Measurements from ENCODE around the gene UBE2I.

Gene UBE2I

DNA sequence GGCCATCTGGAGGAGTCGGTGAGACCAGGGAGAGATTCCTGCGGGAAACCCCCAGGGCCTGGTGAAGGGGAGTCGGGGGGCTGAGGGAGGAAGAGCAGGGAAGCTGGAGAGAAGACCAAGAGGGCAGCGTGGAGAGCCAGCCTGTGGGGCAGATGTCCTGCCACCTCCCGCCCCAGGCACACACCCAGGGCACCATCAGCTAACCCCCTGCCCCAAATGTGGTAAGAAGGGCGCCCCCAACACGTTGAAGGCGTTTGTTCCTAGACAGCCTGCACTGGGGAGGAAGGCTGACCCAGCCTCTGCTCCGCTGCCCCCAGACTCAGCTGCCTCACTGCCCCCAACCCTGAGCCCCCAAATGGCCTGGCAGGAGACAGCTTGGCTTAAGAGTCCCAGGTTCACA lies 25.3 kb downstream of the UBE2I start:
- DNase-seq: no peak
- H3K27ac Mint-ChIP-seq: no peak overlapping the region
- peaks cover 52% of the 10 kb centered on the region for H3K27me3 Mint-ChIP-seq
- no peak for ATAC-seq
- H3K4me3 Mint-ChIP-seq: no peak overlapping the region
- peaks cover 43% of the 10 kb centered on the region for H3K4me1 Mint-ChIP-seq
- no peaks in the 10 kb centered on the region for H3K9me3 Mint-ChIP-seq

DNA sequence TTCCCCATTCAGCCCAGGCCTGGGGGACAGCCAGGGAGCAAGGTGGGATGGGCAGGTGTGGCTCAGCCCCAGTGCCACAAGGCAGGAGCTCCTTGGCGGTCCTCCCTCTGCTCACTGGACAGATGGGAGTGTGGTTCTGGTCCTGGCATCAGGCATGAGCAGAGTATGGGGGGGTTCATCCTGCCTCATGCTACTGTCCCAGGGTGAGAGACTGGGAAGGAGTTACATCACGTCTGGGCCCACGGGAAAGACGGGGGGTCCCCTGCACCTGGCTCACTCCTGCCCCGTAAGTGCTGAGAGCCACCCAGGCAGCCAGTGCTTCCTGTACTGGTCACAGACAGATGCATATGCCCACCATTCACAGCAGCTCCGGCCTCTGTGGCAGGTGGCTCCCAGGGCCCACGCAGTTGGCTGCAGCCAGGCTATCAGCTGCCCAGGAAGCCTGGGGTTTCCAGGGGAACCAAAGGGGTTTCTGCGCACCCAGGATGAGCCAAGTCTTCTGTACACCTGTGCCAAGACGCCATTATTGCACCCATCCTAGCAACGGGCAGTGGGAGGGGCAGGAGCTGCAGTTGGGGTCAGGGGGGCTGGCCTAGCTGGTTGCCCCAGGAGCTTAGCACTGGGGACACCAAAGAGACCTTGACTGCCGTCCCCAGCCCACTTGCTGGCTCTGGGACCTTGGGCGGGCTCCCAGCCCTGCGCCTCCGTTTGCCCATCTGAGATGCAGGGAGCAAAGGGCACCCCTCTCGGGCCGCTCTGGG lies 26.0 kb downstream of the UBE2I start:
- no peak overlapping the region for H3K27ac Mint-ChIP-seq

DNA sequence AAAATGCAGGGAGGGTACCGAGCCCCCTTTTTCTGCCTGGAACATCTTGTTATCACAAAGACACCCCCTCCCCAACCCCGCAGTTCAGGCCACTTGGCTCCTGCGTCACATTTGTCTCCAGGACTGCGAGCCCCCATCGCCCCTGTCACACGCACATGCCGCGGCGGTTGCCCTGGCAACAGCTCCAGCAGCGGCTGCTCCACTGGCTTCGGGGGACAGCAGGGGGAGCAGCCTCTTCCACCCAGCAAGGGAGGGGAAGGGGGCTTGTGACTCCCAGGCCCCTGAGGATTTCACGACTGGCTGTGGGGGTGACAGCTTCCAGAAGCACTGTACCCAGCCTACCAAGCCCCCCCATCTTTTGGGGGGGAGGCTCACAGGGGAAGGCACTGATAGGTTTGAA lies 26.6 kb downstream of the UBE2I start:
- Mint-ChIP-seq H3K4me3 (no peak overlapping the region), H3K4me1 (peaks cover 43% of the 10 kb centered on the region), H3K27ac (no peak overlapping the region), H3K27me3 (peaks cover 50% of the 10 kb centered on the region), H3K9me3 (no peaks in the 10 kb centered on the region)
- no peak for DNase-seq
- no peak for ATAC-seq

More for the DNA sequence above, 26.0 kb downstream of the UBE2I start:
- no peak for DNase-seq
- Mint-ChIP-seq H3K4me1 (peaks cover 43% of the 10 kb centered on the region), H3K4me3 (no peak overlapping the region), H3K9me3 (no peaks in the 10 kb centered on the region), H3K27me3 (peaks cover 52% of the 10 kb centered on the region)
- no peak for ATAC-seq

GRCh38 chr16:1336619-1337018 lies 27.2 kb downstream of the UBE2I start:
- Mint-ChIP-seq H3K27ac (no peak overlapping the region), H3K4me1 (peaks cover 40% of the 10 kb centered on the region), H3K27me3 (peaks cover 44% of the 10 kb centered on the region), H3K9me3 (no peaks in the 10 kb centered on the region), H3K4me3 (no peak overlapping the region)
- no peak for ATAC-seq
- no peak for DNase-seq

GRCh38 chr16:1337486-1337885 lies 28.1 kb downstream of the UBE2I start:
- ATAC-seq: no peak
- no peak for DNase-seq
- no peaks in the 10 kb centered on the region for H3K9me3 Mint-ChIP-seq
- peaks cover 40% of the 10 kb centered on the region for H3K4me1 Mint-ChIP-seq
- H3K4me3 Mint-ChIP-seq: no peak overlapping the region
- peaks cover 35% of the 10 kb centered on the region for H3K27me3 Mint-ChIP-seq
- no peak overlapping the region for H3K27ac Mint-ChIP-seq

DNA sequence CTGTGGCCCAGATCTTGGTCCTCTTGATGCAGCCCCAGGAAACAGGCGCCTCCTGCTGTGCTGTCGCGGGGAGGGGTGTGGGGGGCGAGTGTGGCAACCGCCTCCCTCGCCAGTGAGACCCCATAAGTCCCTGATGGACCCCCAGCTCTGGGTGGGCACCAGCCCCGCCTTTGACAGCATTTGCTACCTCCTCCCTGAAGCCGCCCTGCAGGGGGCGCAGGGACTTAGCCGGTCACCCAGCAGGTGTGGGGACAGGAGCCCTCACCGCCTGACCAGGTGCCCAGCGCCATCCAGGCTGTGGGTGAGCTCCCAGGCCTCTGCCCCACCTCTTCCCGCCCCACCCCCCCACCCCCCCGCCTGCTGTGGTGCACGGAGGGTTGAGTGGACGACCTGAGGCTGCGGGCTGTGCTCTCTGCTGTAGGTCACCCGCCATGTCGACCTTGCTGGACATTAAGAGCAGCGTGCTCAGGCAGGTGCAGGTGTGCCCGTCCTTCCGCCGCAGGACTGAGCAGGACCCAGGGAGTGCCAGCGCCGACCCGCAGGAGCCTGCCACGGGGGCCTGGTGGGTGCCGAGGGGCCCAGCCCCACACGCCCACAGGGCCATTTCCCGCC lies 28.8 kb downstream of the UBE2I start:
- H3K4me3 Mint-ChIP-seq: no peak overlapping the region
- H3K9me3 Mint-ChIP-seq: no peaks in the 10 kb centered on the region
- peaks cover 42% of the 10 kb centered on the region for H3K4me1 Mint-ChIP-seq
- no peak for ATAC-seq
- H3K27me3 Mint-ChIP-seq: peaks cover 28% of the 10 kb centered on the region
- H3K27ac Mint-ChIP-seq: no peak overlapping the region
- peak; percentile 34 to 43 for DNase-seq

- Mint-ChIP-seq H3K4me1 (peaks cover 50% of the 10 kb centered on the region), H3K27ac (no peak overlapping the region), H3K9me3 (no peaks in the 10 kb centered on the region), H3K4me3 (no peak overlapping the region), H3K27me3 (peaks cover 28% of the 10 kb centered on the region)
- DNase-seq (no peak), ATAC-seq (no peak)
These were observed 29.6 kb downstream of the UBE2I start for GRCh38 chr16:1338855-1339675.

DNA sequence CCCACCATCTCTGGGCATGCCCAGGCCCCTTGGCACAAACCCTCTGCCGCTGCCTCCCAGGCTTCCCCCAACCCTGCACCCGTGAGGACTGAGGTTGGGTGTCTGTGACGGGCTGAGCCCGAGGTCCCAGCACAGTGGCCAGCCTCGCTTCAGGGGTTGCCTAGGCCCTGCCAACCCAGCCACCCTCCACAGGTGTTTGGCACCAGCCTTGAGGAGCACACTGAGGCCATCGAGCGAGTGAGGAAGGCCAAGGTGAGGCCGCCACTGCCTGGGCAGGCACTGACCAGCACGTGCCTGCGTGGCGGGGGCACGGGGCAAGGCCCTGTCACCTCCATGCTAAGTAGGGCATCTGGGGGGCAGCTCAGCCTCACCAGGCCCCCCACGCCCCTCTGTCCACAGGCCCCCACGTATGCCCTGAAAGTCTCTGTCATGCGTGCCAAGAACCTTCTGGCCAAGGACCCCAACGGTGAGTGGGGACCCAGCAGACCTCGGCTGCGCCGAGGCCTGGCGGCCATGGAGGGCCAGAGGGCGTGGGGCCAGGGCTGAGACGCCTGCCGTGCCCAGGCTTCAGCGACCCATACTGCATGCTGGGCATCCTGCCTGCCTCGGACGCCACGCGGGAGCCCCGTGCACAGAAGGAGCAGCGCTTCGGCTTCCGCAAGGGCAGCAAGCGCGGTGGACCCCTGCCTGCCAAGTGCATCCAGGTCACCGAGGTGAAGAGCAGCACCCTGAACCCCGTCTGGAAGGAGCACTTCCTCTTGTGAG lies 31.5 kb downstream of the UBE2I start:
- Mint-ChIP-seq H3K4me3 (no peak overlapping the region), H3K4me1 (peaks cover 35% of the 10 kb centered on the region), H3K27ac (no peak overlapping the region)

DNA sequence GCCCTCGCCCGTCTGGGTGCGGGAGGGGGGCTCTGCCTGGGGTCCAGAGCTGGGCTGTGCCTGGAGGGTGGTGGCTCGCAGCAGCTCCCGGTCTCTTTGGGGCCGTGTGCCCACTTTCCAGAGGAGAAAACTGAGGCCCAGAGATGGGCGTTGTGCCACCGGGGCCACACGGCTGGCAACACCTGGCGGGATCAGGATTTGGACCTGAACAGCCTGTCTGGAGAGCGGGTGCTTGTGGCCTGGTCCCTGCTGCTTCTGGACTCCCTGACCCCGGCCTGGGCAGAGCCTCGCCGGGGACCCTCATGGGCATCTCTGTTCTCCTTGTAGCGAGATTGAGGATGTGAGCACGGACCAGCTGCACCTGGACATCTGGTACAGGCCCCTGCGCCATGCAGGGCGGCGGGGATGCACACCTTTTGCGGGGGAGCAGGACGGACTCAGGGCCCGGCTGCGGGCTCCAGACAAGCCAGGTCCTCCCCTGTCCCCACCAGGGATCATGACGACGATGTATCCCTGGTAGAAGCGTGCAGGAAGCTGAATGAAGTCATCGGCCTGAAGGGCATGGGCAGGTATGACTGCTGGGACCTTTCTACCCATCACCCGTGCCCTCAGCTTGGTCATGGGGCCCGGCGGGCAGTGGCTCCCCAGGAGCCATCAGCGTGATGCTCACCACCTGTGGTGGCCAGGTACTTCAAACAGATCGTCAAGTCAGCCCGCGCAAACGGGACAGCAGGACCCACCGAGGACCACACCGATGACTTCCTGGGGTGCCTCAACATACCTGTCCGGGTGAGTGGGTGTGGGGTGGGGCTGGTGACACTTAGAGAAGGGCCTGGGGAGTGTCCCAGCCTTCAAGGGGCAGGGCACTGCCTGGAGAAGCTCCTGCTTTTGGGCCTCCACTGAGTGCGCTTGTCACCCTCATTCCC lies 32.3 kb downstream of the UBE2I start:
- no peak for ATAC-seq
- Mint-ChIP-seq H3K27ac (no peak overlapping the region), H3K4me3 (peak overlapping the region; percentile 72 to 81), H3K9me3 (no peaks in the 10 kb centered on the region), H3K27me3 (peaks cover under 1% of the 10 kb centered on the region), H3K4me1 (peaks cover 31% of the 10 kb centered on the region)
- DNase-seq: no peak

More for the DNA sequence above, 31.5 kb downstream of the UBE2I start:
- Mint-ChIP-seq H3K27me3 (peaks cover 9% of the 10 kb centered on the region), H3K9me3 (no peaks in the 10 kb centered on the region)
- ATAC-seq: no peak
- DNase-seq: no peak

GRCh38 chr16:1342526-1343427 lies 33.3 kb downstream of the UBE2I start:
- peak overlapping the region; percentile 72 to 81 for H3K4me3 Mint-ChIP-seq
- peaks cover 31% of the 10 kb centered on the region for H3K4me1 Mint-ChIP-seq
- DNase-seq (peak; percentile 90 to 92), ATAC-seq (peak; percentile 91)
- H3K9me3 Mint-ChIP-seq: no peaks in the 10 kb centered on the region
- H3K27me3 Mint-ChIP-seq: no peaks in the 10 kb centered on the region
- peak overlapping the region in 1 of 2 donors; percentile 80 for H3K27ac Mint-ChIP-seq

- ATAC-seq (no peak), DNase-seq (no peak)
- H3K4me1 Mint-ChIP-seq: peaks cover 31% of the 10 kb centered on the region
- peak overlapping the region in 1 of 2 donors; percentile 69 for H3K27ac Mint-ChIP-seq
- H3K4me3 Mint-ChIP-seq: peak overlapping the region; percentile 72 to 81
- H3K9me3 Mint-ChIP-seq: no peaks in the 10 kb centered on the region
- no peaks in the 10 kb centered on the region for H3K27me3 Mint-ChIP-seq
These were observed 34.2 kb downstream of the UBE2I start for GRCh38 chr16:1343428-1344242.

DNA sequence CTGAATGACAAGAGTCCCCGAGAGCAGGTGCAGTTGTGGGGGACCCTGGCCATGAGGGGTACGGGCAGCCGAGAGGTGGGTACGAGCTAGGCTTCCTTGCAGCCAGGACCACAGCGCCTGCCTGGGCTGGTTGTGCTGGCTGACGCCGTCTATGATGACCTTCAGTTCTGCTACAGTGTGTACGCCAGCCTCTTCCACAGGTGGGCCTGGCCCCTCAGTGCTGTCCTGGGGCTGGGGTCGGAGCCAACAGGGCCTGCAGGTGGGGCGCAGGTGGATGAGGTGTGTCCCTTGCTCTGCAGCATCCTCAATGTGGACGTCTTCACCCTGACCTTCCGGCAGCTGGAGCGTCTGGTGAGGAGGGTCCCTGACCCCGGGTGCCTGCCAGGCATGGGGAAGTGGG lies 35.1 kb downstream of the UBE2I start:
- no peak overlapping the region for H3K4me3 Mint-ChIP-seq
- peaks cover 31% of the 10 kb centered on the region for H3K4me1 Mint-ChIP-seq
- no peak for ATAC-seq
- DNase-seq: no peak
- H3K27me3 Mint-ChIP-seq: no peaks in the 10 kb centered on the region
- no peaks in the 10 kb centered on the region for H3K9me3 Mint-ChIP-seq
- H3K27ac Mint-ChIP-seq: peak overlapping the region in 1 of 2 donors; percentile 74

DNA sequence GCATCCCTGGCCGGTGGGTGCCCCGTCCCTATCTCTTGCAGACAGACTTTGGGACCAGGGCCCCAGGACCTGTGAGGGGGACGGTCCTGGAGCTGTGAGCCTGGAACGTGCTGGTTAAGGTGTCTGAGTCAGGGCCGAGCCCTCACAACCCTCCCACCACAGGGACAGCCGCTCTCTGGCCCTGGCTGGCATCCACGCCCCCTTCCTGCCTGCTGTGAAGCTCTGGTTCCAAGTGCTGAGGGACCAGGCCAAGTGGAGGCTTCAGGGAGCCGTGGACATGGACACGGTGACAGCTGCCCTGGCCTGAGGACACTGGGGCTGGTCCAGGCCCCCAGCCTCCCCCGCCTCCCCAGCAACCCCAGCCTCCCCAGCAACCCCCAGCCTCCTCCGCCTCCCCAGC lies 35.7 kb downstream of the UBE2I start:
- no peak for ATAC-seq

More for the DNA sequence above, 35.7 kb downstream of the UBE2I start:
- no peaks in the 10 kb centered on the region for H3K27me3 Mint-ChIP-seq
- no peaks in the 10 kb centered on the region for H3K9me3 Mint-ChIP-seq
- no peak overlapping the region for H3K4me3 Mint-ChIP-seq
- peak overlapping the region in 1 of 2 donors; percentile 59 for H3K27ac Mint-ChIP-seq
- peaks cover 35% of the 10 kb centered on the region for H3K4me1 Mint-ChIP-seq
- no peak for DNase-seq

Measured in stimulated activated naive CD8-positive, alpha-beta T cell treated with anti-CD3 and anti-CD28 coated beads, Interleukin-15, amount 100 ng/mL, for 72 hours (primary cell).